Breast epithelium (tissue), 3 donors: Measurements from ENCODE around the gene CDK5RAP3.

ENCODE experiments used
- CTCF ChIP-seq, 3 donors: fragments of 450-650 bp; IDR thresholded peaks; one replicate each; pipeline ENCODE4 v1.5.1; 2016 to 2017; ENCODE audit warnings: antibody characterized with exemption in 3 of 3, mild to moderate bottlenecking in 3 of 3, moderate library complexity in 3 of 3
- POLR2AphosphoS5 ChIP-seq, 3 donors: sonication (generic); formaldehyde crosslinking; IDR thresholded peaks; one replicate each; pipeline ENCODE4 v1.6.1; 2017; ENCODE audit warnings: antibody characterized with exemption in 3 of 3

GRCh38 chr17:47925678-47925988 is 45.3 kb upstream of the CDK5RAP3 start:
- no peak for TF ChIP-seq CTCF (IDR thresholded peaks at IDR 0.05)
- no peak for TF ChIP-seq POLR2AphosphoS5 (IDR thresholded peaks at IDR 0.05)
